ENCODE measurements around the gene APP. TPM values are rescaled to one million over a fixed set of nuclear protein-coding genes. Genes with fewer than 3 reads are reported as not detected.

The APP gene
- total RNA-seq, 1 experiment from 2014 or later, result 369 TPM

DNA sequence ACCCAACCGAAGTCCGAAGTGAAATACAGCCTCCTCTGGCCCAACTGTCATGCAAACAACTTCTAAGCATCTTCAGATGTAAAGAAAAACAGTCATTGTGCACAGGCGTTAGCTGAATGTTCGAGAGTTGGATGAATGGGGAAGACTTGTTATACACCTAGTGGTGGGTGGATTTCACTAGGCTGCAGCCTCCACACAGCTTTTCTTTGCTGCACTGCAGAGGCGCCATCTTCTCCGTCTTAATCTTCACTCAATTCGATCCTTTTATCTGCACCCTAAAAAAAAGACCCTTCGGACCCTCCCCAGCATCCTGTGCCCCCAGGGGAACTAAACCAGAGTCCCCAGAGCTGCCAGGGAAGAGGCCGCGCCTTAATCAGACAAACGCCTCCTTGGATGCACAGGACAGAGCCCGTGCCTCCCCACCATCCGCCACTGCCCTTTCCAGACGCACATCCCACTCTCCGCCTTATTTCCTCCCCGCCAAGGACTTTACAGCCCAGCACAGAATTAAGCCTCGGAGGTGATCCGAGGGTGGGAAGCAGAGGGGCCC is 1.4 kb downstream of the APP start:
- peak; percentile 74 for DNase-seq (ENCODE audit: low read depth, low spot score)
- in situ Hi-C loops (cut with HindIII; ENCODE audit: low pct_unique_long_range_greater_than_20kb, low sequenced_read_pairs), result no loop called here

DNA sequence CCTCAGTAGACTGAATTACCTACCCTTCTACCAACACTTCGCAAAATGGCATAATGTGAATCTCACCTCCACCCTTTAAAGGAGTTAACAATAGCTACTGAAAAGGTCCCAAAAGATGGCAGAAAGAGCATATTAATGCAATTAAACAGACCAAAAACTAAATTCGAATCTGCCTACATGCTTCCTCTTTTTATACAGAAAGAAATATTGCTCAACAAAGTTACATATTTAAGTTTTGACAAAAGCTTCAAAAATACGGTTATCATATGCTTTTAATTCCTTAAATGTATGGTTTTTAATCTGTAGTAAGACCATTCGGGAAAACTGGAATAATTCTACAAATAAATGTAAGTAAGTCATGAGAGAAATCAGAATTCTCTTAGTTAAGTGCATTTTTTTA is 2.2 kb downstream of the APP start:
- in situ Hi-C loops (cut with HindIII; ENCODE audit: low pct_unique_long_range_greater_than_20kb, low sequenced_read_pairs), result no loop called here
- no peak for DNase-seq (ENCODE audit: low read depth, low spot score)

DNA sequence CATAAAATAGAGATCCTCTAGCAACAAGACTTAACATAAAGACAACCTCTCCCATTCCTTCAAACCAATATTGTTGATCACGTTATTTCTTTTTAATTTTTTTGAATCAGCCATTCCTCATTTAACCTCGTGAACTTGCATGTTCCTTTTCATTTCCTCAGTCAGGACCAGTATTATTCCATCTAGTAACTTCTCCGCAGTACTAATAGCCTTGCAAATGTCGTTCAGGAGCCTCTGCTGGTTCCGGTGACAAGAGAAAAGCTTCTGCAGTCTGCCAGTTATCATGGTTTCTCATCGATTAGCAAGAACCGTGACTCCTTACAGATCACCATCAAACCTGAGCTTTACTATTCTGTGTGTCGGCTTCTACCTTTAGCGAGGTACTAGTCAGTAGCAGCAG is 3.0 kb downstream of the APP start:
- DNase-seq (ENCODE audit: low read depth, low spot score), result no peak
- in situ Hi-C loops (cut with HindIII; ENCODE audit: low pct_unique_long_range_greater_than_20kb, low sequenced_read_pairs), result no loop called here

DNA sequence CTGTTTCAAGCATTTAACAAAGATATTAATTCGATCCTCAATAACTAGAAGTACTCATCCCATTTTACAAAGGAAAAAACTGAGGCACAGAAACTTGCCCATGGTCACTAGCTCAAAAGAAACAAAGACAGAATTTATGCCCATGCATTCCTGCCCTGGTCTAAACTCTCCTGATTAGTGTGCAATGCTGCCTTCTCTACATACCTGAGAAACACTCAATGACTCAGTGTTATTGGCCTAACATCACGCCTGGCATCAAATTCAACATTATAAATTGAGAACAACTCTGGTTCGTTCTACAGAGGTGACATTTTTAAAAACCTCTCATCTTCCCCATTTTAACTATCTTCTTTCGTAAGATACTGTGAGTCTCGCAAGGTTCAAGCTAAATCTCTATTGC is 5.2 kb downstream of the APP start:
- in situ Hi-C loops (cut with HindIII; ENCODE audit: low pct_unique_long_range_greater_than_20kb, low sequenced_read_pairs), result no loop called here
- no peak for DNase-seq (ENCODE audit: low read depth, low spot score)

DNA sequence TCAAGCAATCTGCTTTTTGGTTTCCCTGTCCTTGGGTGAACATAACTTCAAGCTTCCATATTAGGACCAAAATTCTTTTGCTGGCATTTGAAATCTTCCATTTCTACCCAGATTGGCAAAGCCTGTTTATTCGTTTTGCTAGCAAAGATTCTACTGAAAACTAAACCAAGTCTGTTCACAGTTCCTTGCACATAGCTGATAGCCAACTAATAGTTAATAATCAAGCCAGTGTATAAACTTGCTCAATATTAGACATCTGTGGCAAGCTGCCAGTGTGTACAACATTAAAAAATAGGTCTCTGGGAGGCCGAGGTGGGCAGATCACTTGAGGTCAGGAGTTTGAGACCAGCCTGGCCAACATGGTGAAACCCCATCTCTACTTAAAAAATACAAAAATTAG is 6.3 kb downstream of the APP start:
- DNase-seq (ENCODE audit: low read depth, low spot score), result no peak
- in situ Hi-C loops (cut with HindIII; ENCODE audit: low pct_unique_long_range_greater_than_20kb, low sequenced_read_pairs), result no loop called here

DNA sequence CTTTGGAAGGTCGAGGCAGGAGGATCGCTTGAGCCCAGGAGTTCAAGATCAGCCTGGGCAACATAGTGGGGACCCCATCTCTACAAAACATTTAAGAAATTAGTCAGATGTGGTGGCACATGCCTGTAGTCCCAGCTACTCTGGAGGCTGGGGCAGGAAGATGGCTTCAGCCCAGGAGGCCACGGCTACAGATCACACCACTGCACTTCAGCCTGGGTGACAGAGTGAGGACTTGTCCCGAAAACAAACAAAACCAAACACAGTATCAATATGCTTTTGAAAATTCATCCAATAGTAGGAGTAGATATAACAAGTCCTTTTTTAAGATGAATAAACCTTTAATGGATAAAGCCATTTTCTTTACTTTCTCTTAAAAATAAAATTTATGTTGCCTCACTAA is 8.5 kb downstream of the APP start:
- in situ Hi-C loops (cut with HindIII; ENCODE audit: low pct_unique_long_range_greater_than_20kb, low sequenced_read_pairs), result no loop called here

DNA sequence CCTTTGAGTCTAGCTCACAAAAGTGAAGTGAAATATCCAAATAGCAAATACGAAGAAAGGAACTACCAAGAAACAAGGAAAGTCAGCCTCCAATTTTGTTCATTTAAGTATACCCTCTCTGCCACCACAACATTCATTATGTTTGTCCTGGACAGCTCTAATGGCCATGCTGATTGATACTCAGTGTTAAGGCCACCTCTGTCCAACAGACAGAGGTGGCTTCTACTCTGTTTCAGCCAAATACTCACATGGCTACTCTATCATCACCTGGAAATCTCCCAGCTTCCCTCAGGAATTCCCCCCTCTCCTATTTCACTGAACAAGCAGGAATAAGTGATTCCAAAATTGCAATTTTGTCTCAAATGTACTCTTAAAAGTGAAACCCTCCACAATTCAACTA is 10.7 kb downstream of the APP start:
- DNase-seq (ENCODE audit: low read depth, low spot score), result no peak
- in situ Hi-C loops (cut with HindIII; ENCODE audit: low pct_unique_long_range_greater_than_20kb, low sequenced_read_pairs), result no loop called here

More for the DNA sequence above, 8.5 kb downstream of the APP start:
- no peak for DNase-seq (ENCODE audit: low read depth, low spot score)

DNA sequence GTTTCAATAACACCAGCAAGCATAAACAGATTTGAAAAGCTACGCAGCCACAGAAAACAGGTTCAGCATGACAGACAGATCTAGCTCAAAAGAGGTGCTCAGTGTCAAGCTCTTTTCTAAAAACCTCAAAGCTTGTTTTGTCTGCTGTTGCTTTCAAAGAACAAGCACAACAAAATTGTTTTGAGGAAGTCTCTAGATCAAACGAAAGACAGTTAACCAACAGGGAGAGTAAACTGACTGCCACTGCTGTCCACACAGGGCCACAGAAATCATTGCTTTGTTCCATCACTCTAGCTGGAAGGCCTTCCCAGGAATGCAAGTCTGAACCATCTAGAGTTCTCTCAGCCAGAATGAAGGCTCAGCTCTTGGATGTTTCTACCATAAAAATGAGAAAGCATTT is 12.8 kb downstream of the APP start:
- DNase-seq (ENCODE audit: low read depth, low spot score), result no peak
- in situ Hi-C loops (cut with HindIII; ENCODE audit: low pct_unique_long_range_greater_than_20kb, low sequenced_read_pairs), result no loop called here

DNA sequence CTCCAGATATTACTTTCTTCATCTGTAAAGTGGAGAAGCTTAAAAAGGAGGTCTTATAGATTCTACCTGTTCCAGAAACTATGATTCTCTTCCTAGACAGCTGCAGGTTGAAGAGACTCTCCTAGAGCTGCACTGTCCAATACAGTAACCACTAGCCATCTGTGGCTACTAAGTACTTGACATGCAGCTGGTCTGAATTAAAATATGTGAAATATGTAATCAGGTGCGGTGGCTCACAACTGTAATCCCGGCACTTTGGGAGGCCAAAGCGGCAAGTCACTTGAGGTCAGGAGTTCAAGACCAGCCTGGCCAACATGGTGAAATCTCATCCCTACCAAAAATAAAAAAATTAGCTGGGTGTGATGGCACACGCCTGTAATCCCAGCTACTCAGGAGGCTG is 15.8 kb downstream of the APP start:
- in situ Hi-C loops (cut with HindIII; ENCODE audit: low pct_unique_long_range_greater_than_20kb, low sequenced_read_pairs), result no loop called here
- no peak for DNase-seq (ENCODE audit: low read depth, low spot score)

DNA sequence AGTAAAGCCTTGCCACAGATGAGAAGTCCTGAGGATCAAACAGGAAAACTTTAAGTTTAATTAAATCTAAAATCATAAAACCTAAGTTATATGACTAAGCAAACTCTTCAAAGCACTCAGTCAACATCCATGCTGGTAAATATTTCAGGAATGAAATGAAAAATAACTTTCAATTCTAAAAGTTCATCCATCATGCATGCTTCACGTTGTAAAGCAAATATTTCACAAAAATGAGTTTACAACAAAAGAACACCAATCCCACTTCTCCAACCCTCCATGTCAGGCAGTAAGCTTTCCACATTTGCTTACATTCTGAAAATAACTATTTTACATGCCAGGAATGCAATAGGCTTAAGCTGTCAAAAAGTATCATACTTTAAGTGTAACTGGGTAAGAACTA is 16.8 kb downstream of the APP start:
- DNase-seq (ENCODE audit: low read depth, low spot score), result no peak
- in situ Hi-C loops (cut with HindIII; ENCODE audit: low pct_unique_long_range_greater_than_20kb, low sequenced_read_pairs), result no loop called here

DNA sequence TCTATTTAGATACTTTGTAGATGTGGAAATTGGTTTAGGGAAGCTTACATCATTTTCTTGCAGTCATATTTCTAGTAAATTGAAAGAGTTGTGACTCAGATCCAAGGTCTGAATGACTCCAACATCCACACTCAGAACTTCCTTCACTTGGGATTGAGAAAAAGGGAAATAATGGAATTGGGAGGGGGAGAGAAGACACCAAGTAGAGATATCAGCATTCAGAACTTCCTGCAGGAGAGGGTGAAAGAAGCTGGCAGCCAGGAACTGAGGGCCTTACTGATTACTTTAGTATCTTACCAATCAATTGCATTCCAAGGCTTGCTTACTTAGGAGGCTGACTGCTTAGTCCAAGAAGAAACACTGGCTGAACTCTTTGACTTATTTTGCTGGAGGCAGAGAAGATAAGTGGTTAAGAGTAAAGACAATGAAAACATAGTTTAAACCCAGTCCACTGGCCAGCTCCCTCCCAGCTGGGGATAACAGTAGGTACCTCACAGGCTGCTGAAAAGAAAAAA is 21.7 kb downstream of the APP start:
- in situ Hi-C loops (cut with HindIII; ENCODE audit: low pct_unique_long_range_greater_than_20kb, low sequenced_read_pairs), result no loop called here
- peak; percentile 87 for DNase-seq (ENCODE audit: low read depth, low spot score)

DNA sequence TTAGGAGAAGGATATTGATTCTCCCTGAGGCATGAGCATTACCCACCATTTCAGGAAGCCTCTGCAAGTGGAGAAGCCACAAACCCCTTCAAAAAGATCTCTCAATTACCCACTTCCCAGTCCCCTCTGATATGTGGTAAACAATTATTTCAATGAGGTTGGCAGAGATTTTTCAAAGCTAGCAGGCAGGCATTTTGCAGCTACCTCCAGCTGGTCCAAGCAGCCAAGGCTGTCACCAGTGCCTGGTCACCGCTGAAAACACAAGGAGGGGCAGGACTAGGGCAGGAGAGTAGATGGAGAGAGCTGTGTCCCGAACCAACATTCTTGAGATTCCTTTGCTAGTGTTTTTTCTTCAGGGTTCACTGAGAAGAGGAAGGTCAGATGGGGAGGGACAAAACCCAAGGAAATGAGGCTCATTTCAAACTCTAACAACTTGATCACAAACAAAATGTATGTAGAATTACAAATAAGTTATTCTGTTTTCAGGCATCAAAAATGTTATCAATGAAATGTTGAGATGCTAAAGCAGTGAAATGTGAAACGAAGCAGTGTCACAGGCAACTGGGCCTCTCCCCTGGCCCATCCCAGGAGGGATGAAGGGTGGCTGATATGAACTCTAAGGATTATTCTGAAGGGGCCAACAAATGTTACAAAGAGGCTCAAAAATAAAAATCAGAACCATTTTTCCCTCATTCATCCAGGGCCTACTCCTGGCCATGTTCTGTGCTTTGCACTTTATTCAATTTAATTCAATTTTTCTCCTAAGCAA is 22.3 kb downstream of the APP start:
- in situ Hi-C loops (cut with HindIII; ENCODE audit: low pct_unique_long_range_greater_than_20kb, low sequenced_read_pairs), result no loop called here
- no peak for DNase-seq (ENCODE audit: low read depth, low spot score)

DNA sequence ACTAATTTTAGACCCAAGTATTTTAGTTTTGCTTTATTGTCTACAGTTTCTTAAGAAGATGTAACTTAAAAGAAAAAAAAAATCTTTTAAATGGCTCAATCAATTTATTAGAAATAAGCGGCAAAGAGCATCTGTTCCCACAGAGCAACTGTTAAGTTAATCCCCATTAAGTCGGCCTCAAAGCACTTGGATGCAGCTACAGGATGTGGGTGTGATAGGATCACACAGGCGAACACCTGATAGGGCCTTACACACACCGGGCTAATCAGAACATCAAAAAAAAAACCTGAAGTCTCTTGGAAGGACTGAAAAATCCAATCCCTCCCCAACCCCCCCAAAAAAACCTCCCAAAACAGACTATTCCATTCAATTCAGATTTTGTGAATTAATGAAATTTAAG is 23.0 kb downstream of the APP start:
- no peak for DNase-seq (ENCODE audit: low read depth, low spot score)
- in situ Hi-C loops (cut with HindIII; ENCODE audit: low pct_unique_long_range_greater_than_20kb, low sequenced_read_pairs), result no loop called here

DNA sequence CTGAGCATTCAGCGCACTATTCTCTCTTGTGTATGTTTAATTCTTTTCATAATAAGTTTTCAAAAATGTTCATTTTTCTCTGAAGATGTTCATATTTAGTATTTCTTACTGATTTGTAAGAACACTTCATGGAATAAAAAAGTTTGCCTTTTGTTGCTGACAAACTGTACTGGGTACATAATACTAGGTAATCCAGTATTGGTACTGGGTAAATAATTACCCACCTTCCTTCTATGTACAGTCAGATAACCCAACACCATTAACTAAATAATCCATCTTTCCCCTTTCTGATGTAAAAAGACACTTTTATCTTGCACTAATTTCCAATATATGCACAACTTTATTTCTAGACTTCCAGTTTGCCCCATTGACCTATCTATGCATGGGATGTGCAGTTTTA is 23.9 kb downstream of the APP start:
- in situ Hi-C loops (cut with HindIII; ENCODE audit: low pct_unique_long_range_greater_than_20kb, low sequenced_read_pairs), result no loop called here
- DNase-seq (ENCODE audit: low read depth, low spot score), result no peak

DNA sequence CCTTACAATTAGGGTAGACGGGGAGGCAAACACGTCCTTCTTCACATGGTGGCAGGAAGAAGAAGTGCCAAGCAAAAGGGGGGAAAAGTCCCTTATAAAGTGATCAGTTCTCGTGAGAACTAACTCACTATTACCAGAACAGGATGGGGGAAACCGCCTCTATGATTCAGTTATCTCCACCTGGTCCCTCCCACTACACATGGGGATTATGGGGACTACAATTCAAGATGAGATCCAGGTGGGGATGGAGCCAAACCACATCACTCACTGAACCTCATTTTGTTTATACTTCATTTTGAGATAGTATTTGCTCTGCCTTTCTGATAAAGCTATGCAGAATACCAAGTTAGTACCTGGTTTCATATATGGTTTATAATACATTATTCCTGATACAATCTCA is 26.5 kb downstream of the APP start:
- no peak for DNase-seq (ENCODE audit: low read depth, low spot score)
- in situ Hi-C loops (cut with HindIII; ENCODE audit: low pct_unique_long_range_greater_than_20kb, low sequenced_read_pairs), result no loop called here

DNA sequence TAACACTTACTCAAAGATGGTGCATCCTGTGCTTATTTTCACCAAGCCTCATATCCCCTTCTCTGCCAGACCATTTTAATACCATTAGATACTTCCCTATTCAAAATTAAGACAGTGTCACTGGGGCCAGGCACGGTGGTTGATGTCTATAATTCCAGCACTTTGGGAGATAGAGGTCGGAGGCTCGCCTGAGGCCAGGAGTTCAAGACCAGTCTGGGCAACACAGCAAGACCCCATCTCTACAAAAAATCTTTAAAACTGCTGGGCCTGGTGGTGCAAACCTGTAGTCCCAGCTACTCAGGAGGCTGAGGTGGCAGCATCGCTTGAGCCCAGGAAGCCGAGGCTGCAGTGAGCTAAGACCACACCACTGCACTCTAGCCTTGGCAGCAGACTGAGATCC is 28.2 kb downstream of the APP start:
- no peak for DNase-seq (ENCODE audit: low read depth, low spot score)
- in situ Hi-C loops (cut with HindIII; ENCODE audit: low pct_unique_long_range_greater_than_20kb, low sequenced_read_pairs), result no loop called here

DNA sequence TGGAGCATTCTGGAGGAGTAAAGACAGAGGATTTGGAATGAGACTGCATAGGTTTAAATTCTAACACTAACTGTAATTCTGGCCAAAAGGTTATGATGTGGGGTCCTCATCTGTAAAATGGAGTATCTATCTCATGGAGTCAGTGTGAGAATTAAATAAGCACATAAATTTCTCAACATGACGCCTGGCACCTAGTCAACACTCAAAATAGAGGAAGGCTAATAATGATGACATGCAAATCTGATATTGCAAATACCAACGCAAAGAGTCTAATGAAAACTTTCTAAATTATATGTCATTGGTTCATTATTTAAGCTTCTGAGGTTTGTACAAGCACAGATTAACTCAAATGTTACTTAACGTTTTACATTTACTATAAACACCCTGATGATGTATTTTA is 29.6 kb downstream of the APP start:
- in situ Hi-C loops (cut with HindIII; ENCODE audit: low pct_unique_long_range_greater_than_20kb, low sequenced_read_pairs), result no loop called here
- no peak for DNase-seq (ENCODE audit: low read depth, low spot score)

DNA sequence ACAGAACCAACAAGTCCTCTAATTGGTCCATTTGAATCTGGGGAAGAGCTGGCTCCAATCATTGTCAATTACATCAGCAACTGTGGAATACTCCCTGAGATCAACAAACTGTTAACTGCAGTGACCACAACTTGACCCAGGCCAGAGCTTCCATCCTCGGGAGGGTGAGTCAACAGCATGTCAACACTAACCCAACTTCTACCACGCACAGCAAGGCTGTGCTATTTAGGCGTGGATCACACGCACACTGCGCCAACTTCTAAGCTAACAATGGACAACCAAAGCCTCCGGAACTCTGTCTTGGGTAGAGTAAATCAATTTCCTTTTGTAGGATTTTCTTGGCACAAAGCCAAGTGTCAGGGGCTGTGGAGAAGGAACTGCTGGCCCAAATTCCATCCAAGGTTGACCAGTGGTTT is 30.4 kb downstream of the APP start:
- peak; percentile 95 for DNase-seq (ENCODE audit: low read depth, low spot score)
- in situ Hi-C loops (cut with HindIII; ENCODE audit: low pct_unique_long_range_greater_than_20kb, low sequenced_read_pairs), result no loop called here

DNA sequence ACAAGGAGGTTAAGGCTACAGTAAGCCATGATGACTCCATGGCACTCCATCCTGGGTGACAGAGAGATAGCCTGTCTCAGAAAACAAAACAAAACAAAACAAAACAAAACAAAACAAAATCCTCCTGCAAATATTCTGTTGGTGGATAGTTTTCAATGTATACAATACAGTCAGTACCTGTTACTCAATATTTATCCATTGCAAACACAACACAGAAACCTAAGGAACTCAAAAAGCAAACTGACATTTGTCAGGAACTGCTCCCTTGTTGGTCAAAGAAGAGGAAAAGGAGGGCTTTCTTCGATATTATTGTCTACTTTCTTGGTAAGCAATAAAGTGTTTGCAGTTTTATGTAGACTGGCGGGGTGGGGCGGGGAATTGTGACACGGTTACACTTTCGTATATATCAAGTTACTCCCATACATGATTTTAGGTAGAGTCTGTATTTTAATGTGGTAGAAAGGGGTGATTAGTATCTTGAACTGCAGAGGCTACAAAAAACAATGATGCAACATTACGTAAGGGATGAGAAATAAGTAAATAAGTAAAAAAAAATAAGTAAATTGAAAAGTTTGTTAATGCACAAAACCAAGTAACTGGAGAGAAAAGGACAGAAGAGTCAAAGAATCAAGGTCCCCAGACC is 31.8 kb downstream of the APP start:
- in situ Hi-C loops (cut with HindIII; ENCODE audit: low pct_unique_long_range_greater_than_20kb, low sequenced_read_pairs), result no loop called here
- DNase-seq (ENCODE audit: low read depth, low spot score), result no peak
